GM12873 (cell line): ENCODE measurements around the gene GRAMD4.

ENCODE experiments used
- CTCF ChIP-seq: IDR thresholded peaks from 2 replicates; pipeline ENCODE4 v1.5.1; 2012; ENCODE audit warnings: low read depth, mild to moderate bottlenecking, moderate library complexity, low read length, control low read depth; ENCODE audit not compliant: insufficient read depth; ENCODE audit errors: missing control alignments

Gene GRAMD4

GRCh38 chr22:46726986-46727317 lies 106.8 kb downstream of the GRAMD4 start:
- TF ChIP-seq CTCF, result no peak

- no peak for TF ChIP-seq CTCF
These were observed 107.7 kb downstream of the GRAMD4 start for GRCh38 chr22:46727813-46728364.

GRCh38 chr22:46728470-46728869 lies 108.3 kb downstream of the GRAMD4 start:
- TF ChIP-seq CTCF, result no peak
